M059J (cell line): ENCODE data around the gene MAP2K4. TPM values are rescaled to one million over a fixed set of nuclear protein-coding genes. Genes with fewer than 3 reads are reported as not detected.
"Not testable (repeated sequence)": the region's sequence is repeated elsewhere in the genome, so short reads cannot be mapped to it uniquely, and the experiment has no call there.

ENCODE experiments used
- DNase-seq: peaks from one replicate; pipeline ENCODE4 v3.0.0-alpha.2; 2012; ENCODE audit warnings: low read depth
- total RNA-seq: library from RNA; depleted of rRNA; stranded (reverse); fragments of >200 nt; shearing (Covaris generic); gene quantifications from 2 replicates; pipeline ENCODE4 v1.2.3, GENCODE V29; 2014; rRNA removed

MAP2K4 gene
- total RNA-seq, 1 experiment from 2014 or later = 31.5 TPM

GRCh38 chr17:12140685-12141084 is 120.0 kb downstream of the MAP2K4 start:
- DNase-seq = no peak

- not testable (repeated sequence) for DNase-seq
Measured at GRCh38 chr17:12162187-12162586, 141.5 kb downstream of the MAP2K4 start.

GRCh38 chr17:12164085-12164484 is 143.4 kb downstream of the MAP2K4 start:
- no peak for DNase-seq

GRCh38 chr17:12178644-12179330 is 158.1 kb downstream of the MAP2K4 start:
- DNase-seq = no peak

GRCh38 chr17:12180644-12181261 is 160.1 kb downstream of the MAP2K4 start:
- peak; percentile 65 for DNase-seq

GRCh38 chr17:12187658-12188057 is 167.0 kb downstream of the MAP2K4 start:
- DNase-seq = no peak

- no peak for DNase-seq
Measured at GRCh38 chr17:12193144-12193735, 172.6 kb downstream of the MAP2K4 start.

Other genes with a start within 250 kb of the MAP2K4 start
- 3.1 and 5.7 TPM in 2 replicates for gene ZNF18, start 23.4 kb upstream of the MAP2K4 start, total RNA-seq